ENCODE data around the gene MOSMO. TPM values are rescaled to one million over a fixed set of nuclear protein-coding genes. Genes with fewer than 3 reads are reported as not detected.
A peak's percentile ranks its signal among the peaks of the same experiment; 100 is the strongest.

Gene MOSMO
- total and polyA plus RNA-seq, 9 of the 15 experiments (the other 6 are each of a cell fraction or from before 2014, with no cell fraction given), result 1.9 to 13.3 (median 7.7) TPM

DNA sequence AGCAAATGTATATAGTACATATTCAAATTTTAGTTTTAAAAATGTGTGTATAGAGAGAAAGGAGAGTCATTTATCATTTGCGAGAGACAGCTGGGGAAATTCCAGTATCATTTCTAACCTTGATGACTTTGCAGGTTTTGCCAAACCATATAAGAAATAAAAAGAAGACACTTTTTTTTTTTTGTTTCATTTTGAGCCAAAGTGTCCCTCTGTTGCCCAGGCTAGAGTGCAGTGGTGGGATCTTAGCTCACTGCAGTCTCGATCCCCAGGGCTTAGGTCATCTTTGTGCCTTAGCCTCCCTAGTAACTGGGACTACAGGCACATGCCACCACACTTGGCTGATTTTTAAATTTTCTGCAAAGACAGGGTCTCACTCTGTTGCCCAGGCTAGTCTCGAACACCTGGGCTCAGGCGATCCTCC, 46.0 kb downstream of the MOSMO start (continued):
- TF ChIP-seq, protein P1, sequence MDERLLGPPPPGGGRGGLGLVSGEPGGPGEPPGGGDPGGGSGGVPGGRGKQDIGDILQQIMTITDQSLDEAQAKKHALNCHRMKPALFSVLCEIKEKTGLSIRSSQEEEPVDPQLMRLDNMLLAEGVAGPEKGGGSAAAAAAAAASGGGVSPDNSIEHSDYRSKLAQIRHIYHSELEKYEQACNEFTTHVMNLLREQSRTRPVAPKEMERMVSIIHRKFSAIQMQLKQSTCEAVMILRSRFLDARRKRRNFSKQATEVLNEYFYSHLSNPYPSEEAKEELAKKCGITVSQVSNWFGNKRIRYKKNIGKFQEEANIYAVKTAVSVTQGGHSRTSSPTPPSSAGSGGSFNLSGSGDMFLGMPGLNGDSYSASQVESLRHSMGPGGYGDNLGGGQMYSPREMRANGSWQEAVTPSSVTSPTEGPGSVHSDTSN (CRISPR knock-in tag; IDR thresholded peaks at IDR 0.05; ENCODE audit: low read depth), result no peak
- TF ChIP-seq, protein P1 (tag; conservative IDR thresholded peaks at IDR 0.05; ENCODE audit: low read depth), result peak; percentile 82
- no peak for TF ChIP-seq BRD9 (IDR thresholded peaks at IDR 0.05; ENCODE audit: low read depth, partially characterized antibody)
- TF ChIP-seq ZNF316 (IDR thresholded peaks at IDR 0.05), result peak; percentile 38; the same call in 1 of the 2 replicates
- TF ChIP-seq TCF3 (CRISPR knock-in tag; IDR thresholded peaks at IDR 0.05), result no peak
- no peak for TF ChIP-seq CBX2 (IDR thresholded peaks at IDR 0.05; ENCODE audit: insufficient read depth, low read length, poor library complexity, severe bottlenecking)
- TF ChIP-seq ARHGAP35 (IDR thresholded peaks at IDR 0.05; ENCODE audit: partially characterized antibody), result no peak
- TF ChIP-seq, protein P2, sequence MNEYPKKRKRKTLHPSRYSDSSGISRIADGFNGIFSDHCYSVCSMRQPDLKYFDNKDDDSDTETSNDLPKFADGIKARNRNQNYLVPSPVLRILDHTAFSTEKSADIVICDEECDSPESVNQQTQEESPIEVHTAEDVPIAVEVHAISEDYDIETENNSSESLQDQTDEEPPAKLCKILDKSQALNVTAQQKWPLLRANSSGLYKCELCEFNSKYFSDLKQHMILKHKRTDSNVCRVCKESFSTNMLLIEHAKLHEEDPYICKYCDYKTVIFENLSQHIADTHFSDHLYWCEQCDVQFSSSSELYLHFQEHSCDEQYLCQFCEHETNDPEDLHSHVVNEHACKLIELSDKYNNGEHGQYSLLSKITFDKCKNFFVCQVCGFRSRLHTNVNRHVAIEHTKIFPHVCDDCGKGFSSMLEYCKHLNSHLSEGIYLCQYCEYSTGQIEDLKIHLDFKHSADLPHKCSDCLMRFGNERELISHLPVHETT (CRISPR knock-in tag; conservative IDR thresholded peaks at IDR 0.05 in 1 of 2, IDR thresholded peaks at IDR 0.05 in 1 of 2), result no peak
- TF ChIP-seq MYNN (IDR thresholded peaks at IDR 0.05), result no peak
- no peak for TF ChIP-seq MYNN (CRISPR knock-in tag; IDR thresholded peaks at IDR 0.05)
